ENCODE data around the gene ARPC1A.

ARPC1A gene

GRCh38 chr7:99389772-99390171 is 64.1 kb downstream of the ARPC1A start:
- TF ChIP-seq, protein P1, sequence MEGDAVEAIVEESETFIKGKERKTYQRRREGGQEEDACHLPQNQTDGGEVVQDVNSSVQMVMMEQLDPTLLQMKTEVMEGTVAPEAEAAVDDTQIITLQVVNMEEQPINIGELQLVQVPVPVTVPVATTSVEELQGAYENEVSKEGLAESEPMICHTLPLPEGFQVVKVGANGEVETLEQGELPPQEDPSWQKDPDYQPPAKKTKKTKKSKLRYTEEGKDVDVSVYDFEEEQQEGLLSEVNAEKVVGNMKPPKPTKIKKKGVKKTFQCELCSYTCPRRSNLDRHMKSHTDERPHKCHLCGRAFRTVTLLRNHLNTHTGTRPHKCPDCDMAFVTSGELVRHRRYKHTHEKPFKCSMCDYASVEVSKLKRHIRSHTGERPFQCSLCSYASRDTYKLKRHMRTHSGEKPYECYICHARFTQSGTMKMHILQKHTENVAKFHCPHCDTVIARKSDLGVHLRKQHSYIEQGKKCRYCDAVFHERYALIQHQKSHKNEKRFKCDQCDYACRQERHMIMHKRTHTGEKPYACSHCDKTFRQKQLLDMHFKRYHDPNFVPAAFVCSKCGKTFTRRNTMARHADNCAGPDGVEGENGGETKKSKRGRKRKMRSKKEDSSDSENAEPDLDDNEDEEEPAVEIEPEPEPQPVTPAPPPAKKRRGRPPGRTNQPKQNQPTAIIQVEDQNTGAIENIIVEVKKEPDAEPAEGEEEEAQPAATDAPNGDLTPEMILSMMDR (IDR thresholded peaks at IDR 0.05; ENCODE audit: borderline replicate concordance, control extremely low read depth, extremely low read depth, insufficient read depth, missing control alignments): no peak
- no peak for DNase-seq (ENCODE audit: low spot score)
- in situ Hi-C loops (cut with MboI; ENCODE audit: low sequenced_read_pairs, unreplicated experiment): no loop called here

DNA sequence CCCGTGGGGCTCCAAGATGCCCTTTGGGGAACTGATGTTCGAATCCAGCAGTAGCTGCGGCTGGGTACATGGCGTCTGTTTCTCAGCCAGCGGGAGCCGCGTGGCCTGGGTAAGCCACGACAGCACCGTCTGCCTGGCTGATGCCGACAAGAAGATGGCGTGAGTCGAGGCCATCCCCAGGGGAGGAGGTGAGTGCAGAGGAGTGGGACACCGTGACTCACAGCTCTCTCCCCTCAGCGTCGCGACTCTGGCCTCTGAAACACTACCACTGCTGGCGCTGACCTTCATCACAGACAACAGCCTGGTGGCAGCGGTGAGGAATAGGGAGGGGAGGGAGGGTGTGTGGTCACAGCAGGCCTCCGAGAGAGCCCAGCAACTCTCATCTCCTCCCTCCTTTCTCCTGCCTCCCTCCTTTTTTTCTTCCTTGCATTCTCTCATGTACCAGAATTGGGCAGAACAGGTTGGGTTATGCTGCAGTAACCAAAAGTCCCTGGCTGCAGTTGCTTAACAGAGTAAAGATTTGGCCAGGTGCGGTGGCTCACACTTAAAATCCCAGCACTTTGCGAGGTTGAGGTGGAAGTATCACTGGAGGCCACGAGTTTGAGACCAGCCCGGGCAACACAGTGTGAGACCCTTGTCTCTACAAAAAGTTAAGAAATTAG is 65.4 kb downstream of the ARPC1A start:
- TF ChIP-seq, protein P1 (IDR thresholded peaks at IDR 0.05; ENCODE audit: borderline replicate concordance, control extremely low read depth, extremely low read depth, insufficient read depth, missing control alignments): no peak
- in situ Hi-C loops (cut with MboI; ENCODE audit: low sequenced_read_pairs, unreplicated experiment): no loop called here

GRCh38 chr7:99392046-99392445 is 66.3 kb downstream of the ARPC1A start:
- no peak for DNase-seq (ENCODE audit: low spot score)
- TF ChIP-seq, protein P1 (IDR thresholded peaks at IDR 0.05; ENCODE audit: borderline replicate concordance, control extremely low read depth, extremely low read depth, insufficient read depth, missing control alignments): no peak
- in situ Hi-C loops (cut with MboI; ENCODE audit: low sequenced_read_pairs, unreplicated experiment): no loop called here

More for the DNA sequence above, 65.4 kb downstream of the ARPC1A start:
- DNase-seq (ENCODE audit: low spot score): no peak

DNA sequence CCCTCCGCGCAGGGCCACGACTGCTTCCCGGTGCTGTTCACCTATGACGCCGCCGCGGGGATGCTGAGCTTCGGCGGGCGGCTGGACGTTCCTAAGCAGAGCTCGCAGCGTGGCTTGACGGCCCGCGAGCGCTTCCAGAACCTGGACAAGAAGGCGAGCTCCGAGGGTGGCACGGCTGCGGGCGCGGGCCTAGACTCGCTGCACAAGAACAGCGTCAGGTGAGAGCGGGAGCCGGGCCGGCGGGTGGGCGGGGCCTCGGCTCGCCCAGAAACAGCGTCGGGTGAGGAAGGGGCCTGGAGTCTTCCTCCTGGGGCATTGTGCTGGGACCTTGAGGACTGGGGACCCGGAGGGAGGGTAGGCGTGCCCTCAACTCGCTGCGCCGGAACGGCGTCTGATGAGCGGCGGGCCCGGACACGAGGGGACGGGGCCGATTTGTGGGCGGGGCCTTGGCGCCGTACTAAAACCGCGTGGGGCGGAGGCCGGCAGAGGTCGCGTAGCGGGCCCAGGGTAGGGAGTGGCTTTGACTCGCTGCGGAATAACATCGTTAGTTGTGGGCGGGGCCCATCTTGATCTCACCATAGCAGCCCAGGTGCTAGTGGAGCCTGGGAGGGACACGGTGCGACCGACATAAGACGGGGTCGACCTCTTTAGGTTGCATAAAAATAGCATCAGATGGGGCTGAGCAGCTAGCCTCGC is 67.1 kb downstream of the ARPC1A start:
- DNase-seq (ENCODE audit: low spot score): peak; percentile 82
- in situ Hi-C loops (cut with MboI; ENCODE audit: low sequenced_read_pairs, unreplicated experiment): no loop called here
- TF ChIP-seq, protein P1 (IDR thresholded peaks at IDR 0.05; ENCODE audit: borderline replicate concordance, control extremely low read depth, extremely low read depth, insufficient read depth, missing control alignments): no peak

- DNase-seq (ENCODE audit: low spot score): no peak
- in situ Hi-C loops (cut with MboI; ENCODE audit: low sequenced_read_pairs, unreplicated experiment): no loop called here
- TF ChIP-seq, protein P1 (IDR thresholded peaks at IDR 0.05; ENCODE audit: borderline replicate concordance, control extremely low read depth, extremely low read depth, insufficient read depth, missing control alignments): no peak
Observed at GRCh38 chr7:99393355-99394187, 67.9 kb downstream of the ARPC1A start.

GRCh38 chr7:99394188-99394502 is 68.4 kb downstream of the ARPC1A start:
- TF ChIP-seq, protein P1 (IDR thresholded peaks at IDR 0.05; ENCODE audit: borderline replicate concordance, control extremely low read depth, extremely low read depth, insufficient read depth, missing control alignments): no peak
- no peak for DNase-seq (ENCODE audit: low spot score)
- in situ Hi-C loops (cut with MboI; ENCODE audit: low sequenced_read_pairs, unreplicated experiment): no loop called here

Measured in GM13976 (cell line).